H1 (cell line): ENCODE measurements around the gene CCDC24. TPM values are rescaled to one million over a fixed set of nuclear protein-coding genes. Genes with fewer than 3 reads are reported as not detected.

Experiments used
- CTCF ChIA-PET: fragments of 300-600 bp; sonication (Branson Sonifier 250); formaldehyde crosslinking; loops from one replicate; lab custom pipeline; 2021; ENCODE audit not compliant: partially characterized antibody; lab: Charles Lee
- POLR2A ChIA-PET: fragments of 300-600 bp; sonication (Branson Sonifier 250); formaldehyde crosslinking; loops from one replicate; lab custom pipeline; 2021; ENCODE audit warnings: inconsistent platforms; ENCODE audit not compliant: partially characterized antibody; lab: Charles Lee
- DNase-seq, 2 experiments: peaks; one replicate each; pipeline versions ENCODE4 v3.0.0 to v3.0.0-alpha.2; 2010 to 2022; ENCODE audit warnings: low spot score in 2 of 2, low read depth in 1 of 2, mixed read lengths in 1 of 2
- FAIRE-seq: peaks from 2 replicates; lab custom pipeline; 2011; peaks lifted over from hg19 to GRCh38; lab: Jason Lieb, UNC
- H2AFZ ChIP-seq: 2 replicates; pipeline ENCODE4 v1.8.1; 2012; ENCODE audit warnings: low read length, inconsistent platforms
- H2AK5ac ChIP-seq: 2 replicates; pipeline ENCODE4 v1.6.1; 2013; ENCODE audit warnings: low read depth, low read length
- H2BK120ac ChIP-seq: replicated peaks from 2 replicates; pipeline ENCODE3; 2013; ENCODE audit warnings: low read depth, low read length, inconsistent platforms
- H2BK12ac ChIP-seq: 2 replicates; pipeline ENCODE4 v1.6.1; 2013; ENCODE audit warnings: low read depth, low read length
- H2BK15ac ChIP-seq: 2 replicates; pipeline ENCODE4 v1.6.1; 2013; ENCODE audit warnings: low read length
- H2BK20ac ChIP-seq: 2 replicates; pipeline ENCODE4 v1.6.1; 2013; ENCODE audit warnings: low read length
- H2BK5ac ChIP-seq: 2 replicates; pipeline ENCODE4 v1.6.1; 2013; ENCODE audit warnings: low read depth, low read length
- H3K14ac ChIP-seq: 2 replicates; pipeline ENCODE4 v1.6.1; 2013; ENCODE audit warnings: inconsistent platforms; ENCODE audit not compliant: insufficient read length
- H3K18ac ChIP-seq: 2 replicates; pipeline ENCODE4 v1.6.1; 2013; ENCODE audit warnings: low read length; ENCODE audit errors: extremely low read depth
- H3K23ac ChIP-seq: 2 replicates; pipeline ENCODE4 v1.6.1; 2013; ENCODE audit warnings: inconsistent platforms; ENCODE audit not compliant: insufficient read length
- H3K23me2 ChIP-seq: 2 replicates; pipeline ENCODE4 v1.6.1; 2013; ENCODE audit warnings: low read depth, low read length
- H3K27ac ChIP-seq: 2 replicates; pipeline ENCODE4 v1.6.1; 2011; ENCODE audit warnings: low read depth, low read length, inconsistent platforms
- H3K27me3 ChIP-seq, 4 experiments: replicated peaks in 1 of 4; 1 replicate in 1 of 4; 2 replicates in 3 of 4; pipeline versions ENCODE4 v1.6.1 to v1.8.1; 2011 to 2013; ENCODE audit warnings: low read length in 3 of 4, mild to moderate bottlenecking in 3 of 4, inconsistent platforms in 2 of 4, mixed read lengths in 2 of 4, moderate library complexity in 1 of 4; ENCODE audit not compliant: control insufficient read depth in 3 of 4, insufficient read depth in 3 of 4; ENCODE audit errors: extremely low read depth in 1 of 4
- H3K36me3 ChIP-seq, 4 experiments: 2 replicates each; pipeline versions ENCODE4 v1.6.1 to v1.8.1; 2011 to 2013; ENCODE audit warnings: mild to moderate bottlenecking in 4 of 4, low read length in 3 of 4, moderate library complexity in 2 of 4, control low read depth in 1 of 4, inconsistent platforms in 1 of 4; ENCODE audit not compliant: insufficient read depth in 4 of 4, control insufficient read depth in 2 of 4
- H3K4ac ChIP-seq: replicated peaks from 2 replicates; pipeline ENCODE3; 2013; ENCODE audit warnings: low read length, low read depth, mixed read lengths, inconsistent platforms; ENCODE audit not compliant: insufficient read length
- H3K4me1 ChIP-seq, 4 experiments: replicated peaks in 1 of 4; 1 replicate in 1 of 4; 2 replicates in 3 of 4; pipeline versions ENCODE4 v1.6.1 to v1.8.1; 2011 to 2013; ENCODE audit warnings: low read length in 3 of 4, inconsistent platforms in 2 of 4, mixed read lengths in 1 of 4; ENCODE audit not compliant: insufficient read depth in 4 of 4, control insufficient read depth in 3 of 4
- H3K4me2 ChIP-seq, 2 experiments: 2 replicates each; pipeline versions ENCODE4 v1.6.1 to v1.8.1; 2011 to 2013; ENCODE audit warnings: low read depth in 2 of 2, low read length in 2 of 2, control low read depth in 1 of 2, inconsistent platforms in 1 of 2, mild to moderate bottlenecking in 1 of 2; ENCODE audit not compliant: insufficient read depth in 1 of 2
- H3K4me3 ChIP-seq, 4 experiments: fragments of 200-600, 300-600 bp in 1 of 4; sonication (generic), shearing (Covaris generic), sonication (Bioruptor Twin) in 1 of 4; 2 replicates each; pipeline versions ENCODE4 v1.5.1 to v1.8.1; 2011 to 2016; ENCODE audit warnings: low read length in 4 of 4, low read depth in 3 of 4, control low read depth in 2 of 4, inconsistent platforms in 2 of 4, mild to moderate bottlenecking in 2 of 4, mixed read lengths in 1 of 4, moderate library complexity in 1 of 4; ENCODE audit not compliant: insufficient read depth in 2 of 4; ENCODE audit errors: extremely low read depth in 1 of 4
- H3K56ac ChIP-seq: replicated peaks from 2 replicates; pipeline ENCODE3; 2013; ENCODE audit warnings: low read depth, mild to moderate bottlenecking, mixed read lengths, low read length, inconsistent platforms; ENCODE audit not compliant: insufficient read length
- H3K79me1 ChIP-seq: 2 replicates; pipeline ENCODE4 v1.6.1; 2013; ENCODE audit warnings: low read depth, low read length, control low read depth
- H3K79me2 ChIP-seq, 2 experiments: 2 replicates each; pipeline versions ENCODE4 v1.6.1 to v1.8.1; 2012 to 2013; ENCODE audit warnings: low read length in 2 of 2, mild to moderate bottlenecking in 2 of 2, inconsistent platforms in 1 of 2; ENCODE audit not compliant: insufficient read depth in 2 of 2, control insufficient read depth in 1 of 2
- H3K9ac ChIP-seq, 4 experiments: replicated peaks in 1 of 4; 1 replicate in 1 of 4; 2 replicates in 3 of 4; pipeline versions ENCODE4 v1.6.1 to v1.8.1; 2011 to 2013; ENCODE audit warnings: low read depth in 3 of 4, low read length in 3 of 4, control low read depth in 2 of 4, mild to moderate bottlenecking in 2 of 4, moderate library complexity in 2 of 4, inconsistent platforms in 1 of 4; ENCODE audit errors: extremely low read depth in 1 of 4
- H3K9me3 ChIP-seq, 2 experiments: 2 replicates each; pipeline versions ENCODE4 v1.6.1 to v1.8.1; 2012 to 2013; ENCODE audit warnings: mild to moderate bottlenecking in 2 of 2, moderate library complexity in 2 of 2, control low read depth in 1 of 2, inconsistent platforms in 1 of 2, low read depth in 1 of 2, low read length in 1 of 2, mixed read lengths in 1 of 2; ENCODE audit not compliant: insufficient read depth in 2 of 2
- H4K20me1 ChIP-seq, 2 experiments: replicated peaks in 1 of 2; 2 replicates each; pipeline versions ENCODE3 to v1.8.1; 2011 to 2013; ENCODE audit warnings: inconsistent platforms in 2 of 2, low read length in 2 of 2, mild to moderate bottlenecking in 1 of 2; ENCODE audit not compliant: insufficient read depth in 2 of 2, control insufficient read depth in 1 of 2
- H4K5ac ChIP-seq: 2 replicates; pipeline ENCODE4 v1.6.1; 2013; ENCODE audit warnings: low read length, low read depth, mixed read lengths, inconsistent platforms; ENCODE audit not compliant: insufficient read length
- H4K8ac ChIP-seq: 2 replicates; pipeline ENCODE4 v1.8.0; 2013; ENCODE audit warnings: mild to moderate bottlenecking, moderate library complexity, low read length, inconsistent platforms; ENCODE audit not compliant: insufficient read depth; ENCODE audit errors: extremely low read depth
- H4K91ac ChIP-seq: replicated peaks from 2 replicates; pipeline ENCODE3; 2013; ENCODE audit warnings: low read length, mixed read lengths, inconsistent platforms; ENCODE audit not compliant: insufficient read length
- BCL11A ChIP-seq, 2 experiments: IDR thresholded peaks; one replicate each; pipeline ENCODE4 v1.6.1; 2011; ENCODE audit warnings: low read depth in 2 of 2, low read length in 2 of 2, mild to moderate bottlenecking in 2 of 2
- NRF1 ChIP-seq: IDR thresholded peaks from 2 replicates; pipeline ENCODE4 v1.6.1; 2011; ENCODE audit warnings: mild to moderate bottlenecking, low read depth, low read length, improper control_type of control experiment
- WGBS, 2 experiments: shearing (Covaris generic) in 1 of 2; methylation state at CpG; one replicate each; pipeline versions ENCODE4 v1.1.6 to v1.1.7; 2013 to 2015; ENCODE audit warnings: low lambda C conversion rate in 2 of 2, mixed read lengths in 2 of 2, inconsistent platforms in 1 of 2, low coverage in 1 of 2, missing lambda C conversion rate in 1 of 2; ENCODE audit not compliant: insufficient replicate concordance in 2 of 2, insufficient coverage in 1 of 2, insufficient read length in 1 of 2; ENCODE audit errors: extremely low coverage in 1 of 2, missing lambda C conversion rate in 1 of 2; 5-methylcytosine and 5-hydroxymethylcytosine counted together
- polyA plus RNA-seq, 7 experiments: library from polyadenylated mRNA; depleted of rRNA in 3 of 7; stranded (reverse) in 5 of 7; unstranded in 2 of 7; fragments of >200 nt in 5 of 7; fragments of 200-250 nt in 2 of 7; gene quantifications; 1 replicate in 5 of 7; 2 replicates in 1 of 7; 4 replicates in 1 of 7; pipeline versions ENCODE4 v1.2.1 to v1.2.3, GENCODE V29; 2011 to 2013; ENCODE audit warnings: missing spikeins in 2 of 7, mixed read lengths in 2 of 7
- total RNA-seq: library from RNA; stranded (reverse); fragmentation: NEBNext Ultra II Directional; extraction: Animal tissue kit (Norgen Biotek cat#: 25700); gene quantifications from 2 replicates; pipeline ENCODE4 v1.2.1, GENCODE V29; 2021

Gene CCDC24
- total and polyA plus RNA-seq, 2 of the 8 experiments (the other 6 are each of a cell fraction or from before 2014, with no cell fraction given), result 11.2 to 11.4 TPM

DNA sequence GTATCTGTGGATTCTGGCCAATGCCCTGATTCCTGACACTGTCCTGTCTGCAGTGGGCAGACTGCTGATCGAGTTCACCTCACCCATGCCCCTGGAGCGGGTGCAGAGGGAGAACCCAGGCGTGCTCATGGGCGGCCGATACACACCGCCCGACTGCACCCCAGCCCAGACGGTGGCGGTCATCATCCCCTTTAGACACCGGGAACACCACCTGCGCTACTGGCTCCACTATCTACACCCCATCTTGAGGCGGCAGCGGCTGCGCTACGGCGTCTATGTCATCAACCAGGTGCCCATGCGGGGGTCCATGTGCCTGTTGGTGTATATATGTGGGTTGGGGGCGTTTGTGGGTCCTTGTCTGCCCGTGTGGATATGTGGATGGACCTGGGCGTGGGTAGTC is 9.8 kb upstream of the CCDC24 start:
- H2AK5ac ChIP-seq, result no peak overlapping the region
- CTCF ChIA-PET, result no interaction called here
- FAIRE-seq, result no peak

More for the DNA sequence above, 9.8 kb upstream of the CCDC24 start:
- no peak for TF ChIP-seq BCL11A (IDR thresholded peaks at IDR 0.05; ENCODE audit: low read depth in 2 of 2, low read length in 2 of 2)
- TF ChIP-seq NRF1, result no peak
- no peak overlapping the region for H2BK12ac ChIP-seq
- no peak overlapping the region for H3K27ac ChIP-seq
- peaks cover 16% of the 10 kb centered on the region for H3K23me2 ChIP-seq
- no peak overlapping the region for H3K4me3 ChIP-seq
- no peak overlapping the region for H2BK120ac ChIP-seq
- no peak for DNase-seq
- peaks cover 2 to 31% (median 14%) of the 10 kb centered on the region in 4 experiments; a peak in 5 of 8 replicates for H3K36me3 ChIP-seq
- POLR2A ChIA-PET, result interaction anchor here (0.5 to 1.5 kb wide), 2 partner anchors 10 to 81 kb away, joined by 3 read pairs; partner anchors contain the start of gene CCDC24
- peaks cover 0 to 11% of the 10 kb centered on the region in 2 experiments; a peak in 2 of 4 replicates for H3K79me2 ChIP-seq
- no peak overlapping the region for H3K56ac ChIP-seq
- no peak overlapping the region for H3K4ac ChIP-seq
- no peak overlapping the region for H2BK20ac ChIP-seq
- H3K14ac ChIP-seq, result no peak overlapping the region
- no peak overlapping the region for H4K5ac ChIP-seq
- no peaks in the 10 kb centered on the region for H3K27me3 ChIP-seq
- H4K8ac ChIP-seq, result no peak overlapping the region; the same call in 1 of the 2 replicates
- peaks cover 4 to 13% (median 11%) of the 10 kb centered on the region in 4 experiments for H3K4me1 ChIP-seq
- no peak overlapping the region for H3K9ac ChIP-seq
- no peak overlapping the region for H2BK15ac ChIP-seq
- no peak overlapping the region for H2AFZ ChIP-seq
- peaks cover 0 to 30% of the 10 kb centered on the region in 2 experiments for H4K20me1 ChIP-seq
- no peak overlapping the region for H3K23ac ChIP-seq
- H3K9me3 ChIP-seq, result no peaks in the 10 kb centered on the region
- H4K91ac ChIP-seq, result no peak overlapping the region
- H2BK5ac ChIP-seq, result no peak overlapping the region
- no peak overlapping the region for H3K4me2 ChIP-seq
- H3K79me1 ChIP-seq, result peaks cover 20% of the 10 kb centered on the region
- WGBS, 2 experiments, result 93% methylated on average over 20 of the region's 20 CpGs; no CpG with 5 or more reads in 1 of the 2 experiments
- H3K18ac ChIP-seq, result no peak overlapping the region; the same call in 1 of the 2 replicates
